22Rv1 (cell line): ENCODE results near the gene TMEM11.

Experiments used
- H3K27ac ChIP-seq: fragments of 450-650 bp; 2 replicates; pipeline ENCODE4 v1.5.1; 2017
- CTCF ChIP-seq: fragments of 450-650 bp; IDR thresholded peaks from 2 replicates; pipeline ENCODE4 v1.5.1; 2017; ENCODE audit warnings: mild to moderate bottlenecking
- ZFX ChIP-seq: fragments of 450-650 bp; IDR thresholded peaks from 2 replicates; pipeline ENCODE4 v1.6.1; 2017; ENCODE audit warnings: antibody characterized with exemption, borderline replicate concordance

TMEM11 gene

GRCh38 chr17:21204935-21205334, 9.0 kb downstream of the TMEM11 start:
- H3K27ac ChIP-seq, result no peak overlapping the region
- TF ChIP-seq ZFX (no peak), CTCF (no peak)

GRCh38 chr17:21202512-21202911, 11.4 kb downstream of the TMEM11 start:
- TF ChIP-seq CTCF, result no peak
- no peak for TF ChIP-seq ZFX
- H3K27ac ChIP-seq, result no peak overlapping the region

- TF ChIP-seq ZFX (no peak), CTCF (no peak)
- H3K27ac ChIP-seq, result peak overlapping the region; percentile 73
Observed at GRCh38 chr17:21201874-21202273, 12.1 kb downstream of the TMEM11 start.

GRCh38 chr17:21201298-21201595, 12.7 kb downstream of the TMEM11 start:
- peak overlapping the region; percentile 73 for H3K27ac ChIP-seq
- TF ChIP-seq CTCF, result no peak
- no peak for TF ChIP-seq ZFX

GRCh38 chr17:21200590-21201297, 13.2 kb downstream of the TMEM11 start:
- no peak for TF ChIP-seq ZFX
- no peak for TF ChIP-seq CTCF
- peak overlapping the region; percentile 73 for H3K27ac ChIP-seq

GRCh38 chr17:21199856-21200255, 14.1 kb downstream of the TMEM11 start:
- H3K27ac ChIP-seq, result no peak overlapping the region
- no peak for TF ChIP-seq CTCF
- TF ChIP-seq ZFX, result no peak

GRCh38 chr17:21199311-21199710, 14.7 kb downstream of the TMEM11 start:
- H3K27ac ChIP-seq, result no peak overlapping the region
- no peak for TF ChIP-seq CTCF
